Breast epithelium (tissue), 4 donors: ENCODE measurements around the gene CCDC178. TPM values are rescaled to one million over a fixed set of nuclear protein-coding genes. Genes with fewer than 3 reads are reported as not detected.

ENCODE experiments used
- DNase-seq, 2 donors: peaks; one replicate each; pipeline ENCODE4 v3.0.0-alpha.2; 2019; ENCODE audit warnings: low spot score in 2 of 2
- H3K27ac ChIP-seq, 2 donors: fragments of 200-600 bp; sonication (generic) in 1 of 2; one replicate each; pipeline ENCODE4 v1.5.1; 2016 to 2019; ENCODE audit warnings: mild to moderate bottlenecking in 1 of 2
- H3K27me3 ChIP-seq, 2 donors: fragments of 200-600 bp; sonication (generic) in 1 of 2; one replicate each; pipeline versions ENCODE4 v1.5.1 to v1.6.0; 2017 to 2019; ENCODE audit warnings: control low read depth in 1 of 2, mild to moderate bottlenecking in 1 of 2
- H3K36me3 ChIP-seq: fragments of 200-600 bp; one replicate; pipeline ENCODE4 v1.5.1; 2019
- H3K4me1 ChIP-seq, 2 donors: fragments of 200-600 bp; sonication (generic); one replicate each; pipeline ENCODE4 v1.5.1; 2016 to 2019; ENCODE audit warnings: control low read depth in 1 of 2
- H3K4me3 ChIP-seq, 3 donors: fragments of 200-600 bp; sonication (generic); 1 replicate in 2 of 3; 2 replicates in 1 of 3; pipeline ENCODE4 v1.5.1; 2016 to 2019; ENCODE audit warnings: mild to moderate bottlenecking in 3 of 3, moderate library complexity in 2 of 3
- H3K9me3 ChIP-seq, 2 donors: fragments of 200-600 bp; sonication (generic) in 1 of 2; one replicate each; pipeline ENCODE4 v1.5.1; 2016 to 2019; ENCODE audit warnings: control low read depth in 1 of 2
- POLR2A ChIP-seq: fragments of 450-650 bp; IDR thresholded peaks from one replicate; pipeline ENCODE4 v1.6.1; 2016; ENCODE audit warnings: antibody characterized with exemption, mild to moderate bottlenecking, moderate library complexity
- POLR2AphosphoS5 ChIP-seq, 3 donors: sonication (generic); formaldehyde crosslinking; IDR thresholded peaks; one replicate each; pipeline ENCODE4 v1.6.1; 2017; ENCODE audit warnings: antibody characterized with exemption in 3 of 3
- intact Hi-C: fragments of 100-400 bp; cut with DNase I; formaldehyde crosslinking; loops from one replicate; pipeline ENCODE4 v1.15.1; 2023; ENCODE audit warnings: low total_unique reads
- total RNA-seq, 3 donors: library from RNA; depleted of rRNA; stranded (reverse); fragments of >200 nt; gene quantifications; one replicate each; pipeline ENCODE4 v1.1.0, GENCODE V29; 2016
- TF ChIP-seq, protein P1 (sequence below), 3 donors: fragments of 450-650 bp; IDR thresholded peaks; one replicate each; pipeline ENCODE4 v1.5.1; 2016 to 2017; ENCODE audit warnings: antibody characterized with exemption in 3 of 3, mild to moderate bottlenecking in 3 of 3, moderate library complexity in 3 of 3

The CCDC178 gene
- total RNA-seq, 3 donors from 2014 or later, result 1.6 to 4.6 (median 3.5) TPM

DNA sequence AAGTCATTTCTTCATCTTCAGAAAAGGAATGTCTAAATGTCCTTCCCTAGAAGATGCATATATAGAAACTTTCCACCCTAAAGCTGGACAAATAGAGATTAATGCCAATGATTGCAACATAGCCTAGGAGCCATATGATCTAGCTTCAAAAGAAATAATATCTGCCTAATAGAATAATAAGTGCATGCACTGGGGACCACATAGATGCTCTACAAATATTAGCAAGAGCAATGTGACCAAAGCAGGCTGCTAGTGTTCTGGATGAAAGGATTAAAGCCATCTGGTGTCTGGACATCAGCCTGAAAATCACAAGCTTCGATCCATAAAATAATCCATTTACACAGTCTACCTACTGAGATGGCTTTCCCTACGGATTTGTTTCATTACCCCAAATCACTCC is 387.6 kb downstream of the CCDC178 start:
- H3K27ac ChIP-seq, result no peak overlapping the region
- no peaks in the 10 kb centered on the region for H3K9me3 ChIP-seq
- DNase-seq, result no peak
- no peaks in the 10 kb centered on the region for H3K36me3 ChIP-seq
- H3K4me1 ChIP-seq, result no peaks in the 10 kb centered on the region
- no peak overlapping the region for H3K4me3 ChIP-seq
- intact Hi-C loops, result no loop called here
- TF ChIP-seq POLR2AphosphoS5 (IDR thresholded peaks at IDR 0.05) (no peak), POLR2A (no peak)
- TF ChIP-seq, protein P1, sequence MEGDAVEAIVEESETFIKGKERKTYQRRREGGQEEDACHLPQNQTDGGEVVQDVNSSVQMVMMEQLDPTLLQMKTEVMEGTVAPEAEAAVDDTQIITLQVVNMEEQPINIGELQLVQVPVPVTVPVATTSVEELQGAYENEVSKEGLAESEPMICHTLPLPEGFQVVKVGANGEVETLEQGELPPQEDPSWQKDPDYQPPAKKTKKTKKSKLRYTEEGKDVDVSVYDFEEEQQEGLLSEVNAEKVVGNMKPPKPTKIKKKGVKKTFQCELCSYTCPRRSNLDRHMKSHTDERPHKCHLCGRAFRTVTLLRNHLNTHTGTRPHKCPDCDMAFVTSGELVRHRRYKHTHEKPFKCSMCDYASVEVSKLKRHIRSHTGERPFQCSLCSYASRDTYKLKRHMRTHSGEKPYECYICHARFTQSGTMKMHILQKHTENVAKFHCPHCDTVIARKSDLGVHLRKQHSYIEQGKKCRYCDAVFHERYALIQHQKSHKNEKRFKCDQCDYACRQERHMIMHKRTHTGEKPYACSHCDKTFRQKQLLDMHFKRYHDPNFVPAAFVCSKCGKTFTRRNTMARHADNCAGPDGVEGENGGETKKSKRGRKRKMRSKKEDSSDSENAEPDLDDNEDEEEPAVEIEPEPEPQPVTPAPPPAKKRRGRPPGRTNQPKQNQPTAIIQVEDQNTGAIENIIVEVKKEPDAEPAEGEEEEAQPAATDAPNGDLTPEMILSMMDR (IDR thresholded peaks at IDR 0.05), result no peak
- no peaks in the 10 kb centered on the region for H3K27me3 ChIP-seq

DNA sequence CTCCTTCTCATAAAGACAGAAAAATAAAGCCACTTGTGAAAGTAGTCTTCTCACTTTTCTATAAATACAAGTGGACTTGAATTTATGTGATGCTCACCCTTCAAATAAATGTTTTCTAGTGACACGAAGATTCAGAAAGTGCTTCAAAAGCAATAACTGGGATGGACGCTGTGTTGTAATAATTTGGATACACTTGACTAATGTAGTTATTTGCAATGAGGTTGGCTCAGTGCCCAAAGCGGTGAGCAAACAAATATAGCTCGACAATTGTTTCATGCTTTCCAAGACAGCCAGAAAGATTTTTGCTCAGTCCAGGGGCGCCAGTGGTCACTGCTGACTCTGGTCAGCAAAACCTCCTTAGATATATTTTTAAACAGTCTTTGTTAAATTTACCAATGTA is 389.1 kb downstream of the CCDC178 start:
- Histone ChIP-seq H3K4me3 (no peak overlapping the region), H3K4me1 (no peaks in the 10 kb centered on the region), H3K9me3 (no peaks in the 10 kb centered on the region), H3K36me3 (no peaks in the 10 kb centered on the region), H3K27me3 (no peaks in the 10 kb centered on the region), H3K27ac (no peak overlapping the region)
- intact Hi-C loops, result no loop called here
- TF ChIP-seq POLR2AphosphoS5 (IDR thresholded peaks at IDR 0.05) (no peak), POLR2A (no peak)
- TF ChIP-seq, protein P1 (IDR thresholded peaks at IDR 0.05), result no peak
- peak in 1 of 2 donors; percentile 49 for DNase-seq

DNA sequence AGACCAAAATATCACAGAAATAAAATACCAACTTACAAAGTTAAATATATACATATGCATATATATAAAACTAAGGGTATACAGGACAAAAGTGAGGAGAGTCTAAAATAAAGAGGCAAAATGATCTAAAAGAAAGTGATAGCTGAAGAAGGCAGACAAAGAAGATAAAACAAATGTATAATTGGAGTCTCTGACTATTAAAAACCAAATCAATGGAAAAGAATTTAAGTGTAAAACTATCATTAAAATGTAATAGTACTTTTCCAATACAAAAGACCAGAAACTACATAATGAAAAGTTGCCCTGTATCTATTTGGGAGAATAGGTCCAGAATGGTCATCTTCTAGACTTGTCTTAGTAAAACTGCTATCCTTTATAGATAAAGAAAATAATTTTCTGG is 400.3 kb downstream of the CCDC178 start:
- Histone ChIP-seq H3K4me1 (no peaks in the 10 kb centered on the region), H3K27ac (no peak overlapping the region), H3K9me3 (peaks cover 0 to 6% of the 10 kb centered on the region in 2 donors), H3K4me3 (no peak overlapping the region), H3K36me3 (no peaks in the 10 kb centered on the region), H3K27me3 (no peaks in the 10 kb centered on the region)
- no peak for TF ChIP-seq POLR2AphosphoS5 (IDR thresholded peaks at IDR 0.05)
- TF ChIP-seq POLR2A, result no peak
- TF ChIP-seq, protein P1 (IDR thresholded peaks at IDR 0.05), result no peak
- intact Hi-C loops, result no loop called here
- DNase-seq, result no peak

DNA sequence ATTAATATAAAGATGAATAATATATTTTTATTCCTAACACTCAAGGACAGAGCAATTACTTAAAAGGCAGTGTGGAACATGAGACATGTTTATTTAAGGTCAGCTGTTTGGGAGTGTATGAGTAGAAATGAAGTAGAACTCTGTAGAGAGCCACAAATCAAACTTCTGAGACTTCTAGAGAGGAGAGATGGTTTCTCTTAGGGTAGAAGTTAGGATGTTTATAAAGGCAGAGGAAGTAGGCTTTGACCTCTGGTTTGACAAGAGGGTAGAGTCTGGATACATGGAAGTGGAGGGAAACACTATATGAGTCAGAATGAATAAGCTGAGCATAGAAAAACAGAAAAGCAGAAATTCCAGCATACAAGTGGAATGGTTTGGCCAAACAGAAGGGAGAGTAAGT is 405.6 kb downstream of the CCDC178 start:
- Histone ChIP-seq H3K4me3 (no peak overlapping the region), H3K9me3 (no peaks in the 10 kb centered on the region), H3K36me3 (no peaks in the 10 kb centered on the region), H3K4me1 (no peaks in the 10 kb centered on the region), H3K27ac (no peak overlapping the region), H3K27me3 (no peaks in the 10 kb centered on the region)
- TF ChIP-seq, protein P1 (IDR thresholded peaks at IDR 0.05), result no peak
- TF ChIP-seq POLR2A (no peak), POLR2AphosphoS5 (IDR thresholded peaks at IDR 0.05) (no peak)
- no peak for DNase-seq
- intact Hi-C loops, result no loop called here

DNA sequence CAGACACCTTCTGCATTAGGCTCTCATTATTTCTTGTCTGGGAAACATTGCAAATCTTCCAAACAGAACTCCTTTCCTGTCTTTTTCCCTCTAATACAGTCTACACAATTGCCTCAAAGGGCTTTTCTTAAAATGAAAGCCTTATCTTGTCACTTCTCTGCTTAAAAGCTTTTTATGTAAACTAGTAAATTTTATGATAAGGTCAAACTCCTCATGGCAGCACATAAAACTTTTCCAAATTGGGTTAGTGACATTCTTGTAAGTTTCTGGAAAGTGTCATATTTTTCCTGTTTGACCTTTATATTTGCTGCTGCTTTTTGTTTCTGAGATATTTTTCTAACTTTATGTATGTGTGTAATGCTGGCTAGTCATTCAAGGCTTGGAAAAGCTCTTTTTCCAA is 406.3 kb downstream of the CCDC178 start:
- no peaks in the 10 kb centered on the region for H3K27me3 ChIP-seq
- no peak overlapping the region for H3K27ac ChIP-seq
- H3K4me1 ChIP-seq, result no peaks in the 10 kb centered on the region
- no peaks in the 10 kb centered on the region for H3K9me3 ChIP-seq
- intact Hi-C loops, result no loop called here
- no peak overlapping the region for H3K4me3 ChIP-seq
- TF ChIP-seq POLR2A (no peak), POLR2AphosphoS5 (IDR thresholded peaks at IDR 0.05) (no peak)
- TF ChIP-seq, protein P1 (IDR thresholded peaks at IDR 0.05), result no peak
- H3K36me3 ChIP-seq, result no peaks in the 10 kb centered on the region
- DNase-seq, result no peak
